ENCODE data around the gene CLTCL1.

GRCh38 chr22:19241593-19241906 is 50.0 kb downstream of the CLTCL1 start:
- TF ChIP-seq CTCF (optimal IDR thresholded peaks at IDR 0.05 in 1 of 3, IDR thresholded peaks at IDR 0.05 in 1 of 3, conservative IDR thresholded peaks at IDR 0.05 in 1 of 3; ENCODE audit: extremely low read depth in 1 of 3, insufficient read depth in 2 of 3, low read length in 3 of 3) (no peak), EZH2 (IDR thresholded peaks at IDR 0.05; ENCODE audit: low read length) (no peak)
